Epithelial cell of esophagus (primary cell): Measurements from ENCODE around the gene GFI1.

Experiments
- DNase-seq: peaks from one replicate; pipeline ENCODE4 v3.0.0; 2010; ENCODE audit warnings: low read depth
- H3K4me3 ChIP-seq: 2 replicates; pipeline ENCODE4 v1.5.1; 2011; ENCODE audit warnings: mild to moderate bottlenecking, low read length, control low read depth
- CTCF ChIP-seq: IDR thresholded peaks from 2 replicates; pipeline ENCODE4 v1.5.1; 2011; ENCODE audit warnings: low read depth, mild to moderate bottlenecking, low read length, control low read depth, inconsistent platforms; ENCODE audit not compliant: insufficient read depth; ENCODE audit errors: missing control alignments

GFI1 gene

DNA sequence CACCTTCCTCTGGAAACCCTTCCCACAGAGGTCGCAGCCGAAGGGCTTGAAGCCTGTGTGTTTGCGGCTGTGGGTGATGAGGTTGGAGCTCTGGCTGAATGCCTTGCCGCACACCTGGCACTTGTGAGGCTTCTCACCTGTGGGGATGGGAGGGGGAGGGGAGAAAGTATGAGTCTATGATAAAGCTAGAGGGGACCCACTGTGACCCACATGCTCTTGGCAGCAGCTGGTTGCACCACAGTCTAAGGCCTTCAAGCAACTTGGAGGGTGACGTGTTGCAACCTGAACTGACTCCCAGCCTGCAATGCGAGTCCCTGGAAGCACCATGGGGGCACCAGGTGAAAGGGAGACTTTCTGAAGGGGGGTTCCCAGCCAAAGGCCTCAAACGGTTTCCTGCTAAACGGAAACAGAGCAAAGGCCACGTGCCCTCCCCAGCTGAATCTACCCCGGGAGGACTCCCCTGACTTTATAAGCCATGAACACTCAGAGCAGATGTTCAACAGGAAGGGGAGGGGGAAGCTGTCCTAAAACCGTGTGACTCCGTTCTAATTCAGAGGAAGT lies 10.6 kb downstream of the GFI1 start:
- TF ChIP-seq CTCF, result no peak
- H3K4me3 ChIP-seq, result no peak overlapping the region
- DNase-seq, result no peak

GRCh38 chr1:92475029-92475428 lies 11.7 kb downstream of the GFI1 start:
- DNase-seq, result no peak
- no peak for TF ChIP-seq CTCF
- no peak overlapping the region for H3K4me3 ChIP-seq

- no peak overlapping the region for H3K4me3 ChIP-seq
- TF ChIP-seq CTCF, result no peak
- no peak for DNase-seq
These were observed 12.8 kb downstream of the GFI1 start for GRCh38 chr1:92473781-92474495.

GRCh38 chr1:92470216-92470615 lies 16.5 kb downstream of the GFI1 start:
- TF ChIP-seq CTCF, result no peak
- no peak for DNase-seq

GRCh38 chr1:92466683-92467352 lies 19.9 kb downstream of the GFI1 start:
- no peak for TF ChIP-seq CTCF
- H3K4me3 ChIP-seq, result no peak overlapping the region
- DNase-seq, result no peak

More at GRCh38 chr1:92470216-92470615, 16.5 kb downstream of the GFI1 start:
- no peak overlapping the region for H3K4me3 ChIP-seq

DNA sequence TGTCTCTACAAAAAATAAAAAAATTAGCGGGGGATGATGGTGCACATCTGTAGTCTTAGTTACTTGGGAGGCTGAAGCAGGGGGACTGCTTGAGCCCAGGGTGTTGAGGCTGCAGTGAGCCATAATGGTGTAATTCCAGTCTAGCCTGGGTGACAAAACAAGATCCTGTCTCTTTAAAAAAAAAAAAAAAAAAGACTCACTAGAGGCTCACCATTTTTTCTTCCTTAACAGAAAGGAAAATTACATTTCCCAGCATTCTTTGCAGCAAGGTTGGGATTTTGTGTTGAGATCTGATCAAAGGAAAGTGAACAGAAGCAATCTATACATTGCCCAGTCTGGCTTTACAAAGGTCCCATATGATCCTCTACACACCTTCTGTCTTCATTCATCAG lies 21.5 kb downstream of the GFI1 start:
- TF ChIP-seq CTCF, result no peak
- H3K4me3 ChIP-seq, result no peak overlapping the region
- DNase-seq, result no peak
